GM12878 (cell line): ENCODE measurements around the gene NDN. TPM values are rescaled to one million over a fixed set of nuclear protein-coding genes. Genes with fewer than 3 reads are reported as not detected.

Source experiments
- ATAC-seq: fragments of 200-7000 bp; cut with Tn5 transposase; 3 replicates; pipeline ENCODE4 v1.9.1; 2020; ENCODE audit warnings: mild to moderate bottlenecking, moderate library complexity
- BruUV-seq: library from RNA; stranded (reverse); fragments of 400-500 nt; replicated peaks from 2 replicates; lab custom pipeline; 2021; lab: Mats Ljungman, UMichigan
- CTCF ChIA-PET: fragments of 300-600 bp; sonication (Branson Sonifier 250); formaldehyde crosslinking; extraction: SDS; loops from one replicate; lab custom pipeline; 2021; ENCODE audit warnings: inconsistent platforms; lab: Yijun Ruan, JAX
- POLR2A ChIA-PET: fragments of 350-600 bp; formaldehyde crosslinking; extraction: SDS; loops from one replicate; lab custom pipeline; 2021; ENCODE audit warnings: inconsistent platforms; lab: Charles Lee
- RAD21 ChIA-PET: fragments of 300-600 bp; sonication (Branson Sonifier 250); formaldehyde crosslinking; loops from one replicate; lab custom pipeline; 2023; ENCODE audit warnings: antibody characterized with exemption; ENCODE audit not compliant: unreplicated experiment; lab: Charles Lee
- SMC1A ChIA-PET: fragments of 300-600 bp; sonication (Branson Sonifier 250); formaldehyde crosslinking; loops from one replicate; lab custom pipeline; 2023; ENCODE audit not compliant: unreplicated experiment, uncharacterized antibody; lab: Charles Lee
- DNase-seq: peaks from one replicate; pipeline ENCODE4 v3.0.0-alpha.2; 2011; ENCODE audit warnings: low read depth, low spot score
- FAIRE-seq: peaks from 3 replicates; lab custom pipeline; 2011; peaks lifted over from hg19 to GRCh38; lab: Jason Lieb, UNC
- H2AFZ ChIP-seq: 2 replicates; pipeline ENCODE4 v1.6.0; 2011; ENCODE audit warnings: low read depth, low read length, control low read depth; ENCODE audit not compliant: control insufficient read depth
- H3K27ac ChIP-seq: 2 replicates; pipeline ENCODE4 v1.5.1; 2011; ENCODE audit warnings: control low read depth; ENCODE audit not compliant: control insufficient read depth, insufficient read depth
- H3K27me3 ChIP-seq, 2 experiments: replicated peaks in 1 of 2; 2 replicates each; pipeline versions ENCODE4 v1.6.0 to v1.6.1; 2011; ENCODE audit warnings: low read length in 1 of 2; ENCODE audit not compliant: control insufficient read depth in 2 of 2, insufficient read depth in 2 of 2
- H3K36me3 ChIP-seq, 2 experiments: 2 replicates each; pipeline ENCODE4 v1.5.1; 2011; ENCODE audit warnings: low read length in 1 of 2; ENCODE audit not compliant: control insufficient read depth in 2 of 2, insufficient read depth in 2 of 2
- H3K4me1 ChIP-seq: 2 replicates; pipeline ENCODE4 v1.6.1; 2011; ENCODE audit warnings: mild to moderate bottlenecking, low read length, moderate library complexity, mixed read lengths; ENCODE audit not compliant: control insufficient read depth, insufficient read depth
- H3K4me2 ChIP-seq: 2 replicates; pipeline ENCODE4 v1.6.0; 2011; ENCODE audit warnings: control low read depth; ENCODE audit not compliant: control insufficient read depth, insufficient read depth
- H3K4me3 ChIP-seq: fragments of 200-600 bp; sonication (generic); 2 replicates; pipeline ENCODE4 v1.5.1; 2016
- H3K79me2 ChIP-seq: 2 replicates; pipeline ENCODE4 v1.6.0; 2011; ENCODE audit warnings: low read length; ENCODE audit not compliant: control insufficient read depth, insufficient read depth
- H3K9ac ChIP-seq: 2 replicates; pipeline ENCODE4 v1.8.0; 2011; ENCODE audit warnings: low read length, control low read depth, mixed read lengths; ENCODE audit not compliant: control insufficient read depth, insufficient read depth
- H3K9me3 ChIP-seq: replicated peaks from 3 replicates; pipeline ENCODE4 v1.5.1; 2011; ENCODE audit warnings: mild to moderate bottlenecking, low read length; ENCODE audit not compliant: control insufficient read depth, insufficient read depth
- H4K20me1 ChIP-seq: 2 replicates; pipeline ENCODE4 v1.6.0; 2011; ENCODE audit not compliant: control insufficient read depth, insufficient read depth
- JUND ChIP-seq: IDR thresholded peaks from 2 replicates; pipeline ENCODE4 v1.6.1; 2012; ENCODE audit warnings: low read depth, mild to moderate bottlenecking, low read length, improper control_type of control experiment, moderate library complexity
- NBN ChIP-seq: fragments of 450-650 bp; IDR thresholded peaks from 2 replicates; pipeline ENCODE4 v1.6.1; 2016
- NKRF ChIP-seq: fragments of 450-650 bp; conservative IDR thresholded peaks from 2 replicates; pipeline ENCODE4 v1.6.1; 2017; ENCODE audit warnings: mild to moderate bottlenecking, moderate library complexity
- TARDBP ChIP-seq: IDR thresholded peaks from 2 replicates; pipeline ENCODE4 v1.6.1; 2016; ENCODE audit warnings: borderline replicate concordance
- ZNF687 ChIP-seq: fragments of 450-650 bp; IDR thresholded peaks from 2 replicates; pipeline ENCODE4 v1.6.1; 2017; ENCODE audit warnings: mild to moderate bottlenecking, moderate library complexity
- WGBS: methylation state at CpG from one replicate; pipeline ENCODE4 v1.1.6; 2016; ENCODE audit warnings: low lambda C conversion rate; ENCODE audit not compliant: insufficient replicate concordance, insufficient coverage; ENCODE audit errors: missing lambda C conversion rate; 5-methylcytosine and 5-hydroxymethylcytosine counted together
- in situ Hi-C: fragments of 300-500 bp; cut with MboI; formaldehyde crosslinking; loops from 9 replicates; pipeline ENCODE4 v1.14.3; 2018; ENCODE audit warnings: mixed read lengths
- intact Hi-C: fragments of 100-400 bp; cut with micrococcal nuclease; formaldehyde crosslinking; loops from one replicate; pipeline ENCODE4 v1.14.2; 2022; ENCODE audit not compliant: unreplicated experiment
- polyA plus RNA-seq, 11 experiments: library from polyadenylated mRNA; depleted of rRNA in 4 of 11; unstranded in 6 of 11; stranded (reverse) in 5 of 11; fragments of >200 nt; fragmentation: Nextera tagmentation in 4 of 11; fragmentation: Illumina TruSeq in 1 of 11; extraction: Ambion mirVana in 4 of 11; extraction: Trizol in 1 of 11; gene quantifications; 1 replicate in 1 of 11; 2 replicates in 10 of 11; pipeline versions ENCODE4 v1.2.1 to v1.2.3, GENCODE V29; 2011 to 2016; ENCODE audit warnings: inconsistent platforms in 2 of 11, missing spikeins in 2 of 11, low read depth in 1 of 11
- total RNA-seq, 4 experiments: library from RNA; depleted of rRNA in 3 of 4; stranded (reverse); fragments of >200 nt in 3 of 4; fragmentation: Illumina TruSeq in 1 of 4; extraction: Trizol in 1 of 4; gene quantifications; 2 replicates each; pipeline versions ENCODE4 v1.2.1 to v1.2.3, GENCODE V29; 2013 to 2021

NDN gene
- total and polyA plus RNA-seq, 10 of the 15 experiments (the other 5 are each of a cell fraction or from before 2014, with no cell fraction given) = 0.10 to 0.13 TPM; not detected in 8

- no peaks in the 10 kb centered on the region for H3K27me3 ChIP-seq
- no peak for TF ChIP-seq TARDBP
- no peak for TF ChIP-seq JUND
- no peak for TF ChIP-seq ZNF687
- TF ChIP-seq NKRF = no peak
- TF ChIP-seq NBN = no peak
- SMC1A ChIA-PET = no interaction called here
- 0% methylated on average over 2 of the region's 2 CpGs for WGBS
- H2AFZ ChIP-seq = no peak overlapping the region
- no peak overlapping the region for H3K9ac ChIP-seq
- CTCF ChIA-PET = no interaction called here
- H4K20me1 ChIP-seq = no peaks in the 10 kb centered on the region
- no peaks in the 10 kb centered on the region for H3K36me3 ChIP-seq
- DNase-seq (no peak), FAIRE-seq (no peak), ATAC-seq (no peak)
- H3K79me2 ChIP-seq = no peaks in the 10 kb centered on the region
- intact Hi-C loops (no loop called here), in situ Hi-C loops (no loop called here)
- RAD21 ChIA-PET = no interaction called here
- no peaks in the 10 kb centered on the region for H3K4me1 ChIP-seq
- H3K27ac ChIP-seq = no peak overlapping the region
- no TSS peak for BruUV-seq
- H3K9me3 ChIP-seq = no peaks in the 10 kb centered on the region
- H3K4me2 ChIP-seq = no peak overlapping the region
- no peak overlapping the region for H3K4me3 ChIP-seq
- POLR2A ChIA-PET = no interaction called here
Observed at GRCh38 chr15:23663232-23663631, 23.9 kb downstream of the NDN start.
